Right kidney (tissue), 1 donor: ENCODE results near the gene LSM5.
"Not testable (repeated sequence)": the region's sequence is repeated elsewhere in the genome, so short reads cannot be mapped to it uniquely, and the experiment has no call there.

ENCODE experiments used
- DNase-seq: peaks from one replicate; pipeline ENCODE4 v3.0.0-alpha.2; 2016

Gene LSM5

DNA sequence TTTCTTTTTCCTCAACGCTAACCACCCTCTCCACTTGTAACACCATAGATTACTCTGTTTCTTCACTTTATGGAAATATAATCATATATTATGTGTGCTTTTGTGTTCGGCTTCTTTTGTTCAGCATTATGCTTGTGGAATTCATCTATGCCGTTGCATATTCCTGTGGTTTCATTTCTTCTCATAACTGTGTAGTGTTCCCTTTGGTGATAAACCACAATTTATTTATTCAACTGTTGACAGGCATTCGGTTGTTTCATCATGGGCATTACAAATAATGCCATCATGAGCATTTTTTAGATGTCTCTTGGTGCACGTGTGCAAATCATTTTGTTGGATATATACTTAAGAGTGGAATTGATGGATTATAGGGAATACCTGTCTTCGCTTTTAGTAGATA lies 17.2 kb upstream of the LSM5 start:
- DNase-seq: no peak

DNA sequence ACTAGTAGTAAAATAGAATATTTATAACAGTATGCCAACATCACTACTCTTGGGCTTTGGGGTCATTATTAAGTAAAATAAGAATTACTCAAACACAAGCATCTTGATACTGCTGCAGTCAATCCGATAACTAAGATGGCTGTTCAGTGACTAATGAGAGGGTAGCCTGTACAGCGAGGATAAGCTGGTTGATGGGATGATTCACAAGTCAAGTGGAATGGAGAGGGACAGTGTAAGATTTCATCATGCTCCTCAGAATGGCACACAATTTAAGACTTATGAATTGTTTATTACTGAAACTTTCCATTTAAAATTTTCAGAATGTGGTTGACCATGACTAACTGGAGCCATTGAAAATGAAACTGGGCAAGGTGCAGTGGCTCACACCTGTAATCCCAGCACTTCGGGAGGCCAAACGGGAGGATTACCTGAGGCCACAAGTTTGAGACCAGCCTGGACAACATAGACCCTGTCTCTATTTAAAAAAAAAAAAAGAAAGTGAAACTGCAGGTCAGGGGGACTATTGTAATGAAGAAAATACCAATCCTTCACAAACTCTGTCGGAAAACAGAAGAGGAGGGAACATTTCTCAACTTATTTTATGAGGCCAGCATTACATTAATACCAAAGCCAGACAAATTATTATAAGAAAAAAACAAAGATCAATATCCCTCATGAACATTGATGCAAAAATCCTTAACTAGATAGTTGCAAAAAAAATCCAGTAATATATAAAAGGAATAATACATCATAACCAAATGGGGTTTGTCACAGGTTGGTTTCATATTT lies 16.3 kb upstream of the LSM5 start:
- DNase-seq: no peak

- no peak for DNase-seq
Measured at GRCh38 chr7:32502728-32503127, 12.5 kb upstream of the LSM5 start.

DNA sequence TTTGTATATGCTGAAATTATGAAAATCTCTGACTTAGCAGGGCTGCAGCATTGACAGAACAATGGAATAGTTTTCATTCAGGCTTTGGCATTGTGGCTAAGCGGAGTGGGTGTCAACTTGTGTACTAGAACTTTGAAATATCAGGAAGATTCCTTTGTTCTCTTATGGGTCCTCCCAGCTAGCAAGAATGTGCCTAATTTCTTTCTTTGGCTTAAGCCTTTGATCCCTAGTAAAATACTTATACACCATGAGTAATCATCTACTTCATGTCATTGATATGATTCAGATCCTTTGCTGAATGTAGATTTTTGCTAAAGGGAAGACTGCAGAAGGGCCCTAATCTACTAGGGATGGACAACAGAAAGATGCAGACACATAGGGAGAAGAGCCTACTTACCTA lies 11.3 kb upstream of the LSM5 start:
- DNase-seq: no peak

DNA sequence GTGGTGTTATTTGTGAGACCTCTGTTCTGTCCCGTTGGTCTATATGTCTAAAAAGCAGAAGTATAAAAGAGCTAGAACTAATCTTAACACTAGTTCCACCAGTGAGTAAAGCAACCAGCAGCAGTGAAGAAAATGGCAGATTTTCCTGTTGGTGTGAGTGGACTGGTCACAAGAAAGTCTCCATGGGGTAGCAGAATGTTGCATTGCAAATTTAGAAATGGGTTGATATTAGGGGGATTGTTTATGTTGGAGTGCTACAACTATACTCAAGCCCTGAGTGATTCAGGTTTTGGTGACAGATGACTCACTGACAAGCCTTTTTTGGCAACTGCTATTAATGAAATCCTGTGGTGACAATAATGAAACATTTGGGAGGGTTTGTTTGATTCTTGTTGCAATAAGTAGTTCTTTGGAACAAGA lies 10.8 kb upstream of the LSM5 start:
- DNase-seq: no peak

DNA sequence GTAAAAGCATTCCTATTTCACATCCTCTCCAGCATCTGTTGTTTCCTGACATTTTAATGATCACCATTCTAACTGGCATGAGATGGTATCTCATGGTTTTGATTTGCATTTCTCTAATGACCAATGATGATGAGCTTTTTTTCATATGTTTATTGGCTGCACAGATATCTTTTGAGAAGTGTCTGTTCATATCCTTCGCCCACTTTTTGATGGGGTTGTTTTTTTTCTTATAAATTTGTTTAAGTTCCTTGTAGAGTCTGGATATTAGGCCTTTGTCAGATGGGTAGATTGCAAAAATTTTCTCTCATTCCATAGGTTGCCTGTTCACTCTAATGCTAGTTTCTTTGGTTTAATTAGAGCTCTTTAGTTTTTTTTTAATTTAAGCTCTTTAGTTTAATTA lies 10.0 kb upstream of the LSM5 start:
- not testable (repeated sequence) for DNase-seq

DNA sequence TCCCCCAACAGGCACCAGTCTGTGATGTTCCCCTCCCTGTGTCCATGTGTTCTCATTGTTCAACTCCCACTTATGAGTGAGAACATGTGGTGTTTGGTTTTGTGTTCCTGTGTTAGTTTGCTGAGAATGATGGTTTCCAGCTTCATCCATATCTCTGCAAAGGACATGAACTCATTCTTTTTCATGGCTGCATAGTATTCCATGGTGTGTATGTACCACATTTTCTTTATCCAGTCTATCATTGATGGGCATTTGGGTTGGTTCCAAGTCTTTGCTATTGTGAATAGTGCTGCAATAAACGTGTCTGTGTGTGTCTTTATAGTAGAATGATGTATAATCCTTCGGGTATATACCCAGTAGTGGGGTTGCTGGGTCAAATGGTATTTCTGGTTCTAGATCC lies 9.6 kb upstream of the LSM5 start:
- not testable (repeated sequence) for DNase-seq

GRCh38 chr7:32496052-32496813 lies 6.1 kb upstream of the LSM5 start:
- peak; percentile 67 for DNase-seq

DNA sequence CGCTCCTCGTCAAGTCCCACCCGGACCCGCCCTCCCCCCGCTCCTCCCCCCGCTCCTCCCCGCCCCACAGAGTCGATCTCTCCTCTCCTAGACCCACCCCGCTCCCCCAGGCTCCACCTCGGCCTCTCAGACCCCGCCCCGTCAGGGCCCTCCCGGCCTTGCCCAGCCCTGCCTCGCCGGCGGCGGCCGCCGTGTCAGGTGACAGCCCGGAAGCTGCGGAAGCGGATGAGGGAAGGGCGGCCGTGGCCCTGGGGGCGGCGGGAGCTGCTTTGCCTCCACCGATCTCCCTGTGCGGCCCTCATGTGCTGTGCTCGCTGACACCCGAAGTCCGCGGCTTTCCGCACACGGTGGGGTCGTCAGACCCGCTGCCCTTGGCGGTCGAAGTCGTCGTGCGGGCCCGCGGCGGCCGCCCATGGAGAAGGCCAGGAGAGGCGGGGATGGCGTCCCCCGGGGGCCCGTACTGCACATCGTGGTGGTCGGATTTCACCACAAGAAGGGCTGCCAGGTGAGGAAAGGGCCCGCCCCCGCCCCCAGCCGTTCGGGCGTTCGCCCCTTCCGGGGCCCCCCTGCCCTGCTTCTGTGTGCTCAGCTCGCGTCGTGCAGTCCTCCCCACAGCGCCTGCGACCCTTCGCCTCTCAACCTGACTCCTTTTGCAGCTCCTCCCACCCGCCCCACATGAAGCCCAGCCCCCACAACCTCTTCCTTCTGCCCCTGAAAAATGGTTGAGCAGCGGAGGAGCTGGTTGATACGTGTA lies 5.3 kb upstream of the LSM5 start, which contains the start of gene AVL9:
Gene AVL9 (plus strand): TSS at position 192 of the 754 bp plus-strand sequence. CDS start 221 bp downstream, at position 413.
- DNase-seq: peak; percentile 94

- peak; percentile 85 for DNase-seq
Measured at GRCh38 chr7:32494946-32495297, 4.7 kb upstream of the LSM5 start.

GRCh38 chr7:32489788-32490126 lies 423 bp downstream of the LSM5 start:
- no peak for DNase-seq

GRCh38 chr7:32481921-32482320 lies 8.3 kb downstream of the LSM5 start:
- DNase-seq: no peak

DNA sequence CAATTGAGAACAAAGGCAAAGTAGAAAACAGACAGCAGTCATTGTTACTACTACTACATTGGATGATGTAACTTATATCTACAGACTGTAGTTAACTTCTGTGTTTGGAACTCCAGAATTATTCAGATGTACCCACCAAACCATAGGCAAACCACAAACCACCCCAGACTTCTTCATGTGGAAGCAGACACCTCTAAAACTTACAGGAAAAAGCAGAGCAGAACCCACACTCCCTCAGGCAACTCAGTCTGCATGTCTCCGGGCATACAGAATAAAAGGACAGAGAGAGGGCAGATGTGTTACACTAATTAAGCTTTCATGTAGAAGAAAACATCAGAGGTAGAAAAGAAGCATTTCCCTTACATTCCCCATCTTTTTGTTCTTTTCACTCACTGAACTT lies 9.0 kb downstream of the LSM5 start:
- DNase-seq: no peak

DNA sequence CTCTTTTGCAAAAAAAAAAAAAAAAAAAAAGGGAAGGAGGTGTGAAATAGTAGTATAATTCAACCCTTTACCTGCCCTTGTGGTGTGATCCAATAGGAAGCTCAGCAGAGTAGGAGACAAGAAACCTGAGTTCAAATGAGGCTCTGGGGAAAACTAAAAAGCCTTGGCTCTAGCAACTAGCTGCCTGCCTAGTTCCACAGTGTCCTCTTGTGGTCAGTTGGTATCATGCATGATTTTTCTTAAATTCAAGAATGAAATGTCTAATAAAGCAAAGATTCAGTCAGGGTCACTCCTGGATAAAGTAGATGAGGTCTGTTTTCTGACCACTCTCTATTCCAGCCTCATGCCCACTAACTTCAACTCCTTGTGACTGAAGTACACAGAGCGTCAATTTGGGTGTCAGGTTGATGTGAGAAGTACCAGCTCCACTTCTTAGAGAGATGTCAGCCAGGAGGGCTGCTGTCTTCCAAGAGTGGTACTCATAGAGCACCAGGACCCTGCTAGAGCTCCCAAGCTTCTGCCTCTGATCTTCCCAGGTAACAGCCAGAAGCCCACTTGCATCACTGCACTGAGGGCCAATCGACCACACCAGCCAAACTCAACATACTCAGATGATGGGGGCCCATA lies 10.5 kb downstream of the LSM5 start:
- DNase-seq: no peak

GRCh38 chr7:32477649-32477980 lies 12.6 kb downstream of the LSM5 start:
- DNase-seq: no peak

- DNase-seq: no peak
Measured at GRCh38 chr7:32476816-32477648, 13.1 kb downstream of the LSM5 start.

DNA sequence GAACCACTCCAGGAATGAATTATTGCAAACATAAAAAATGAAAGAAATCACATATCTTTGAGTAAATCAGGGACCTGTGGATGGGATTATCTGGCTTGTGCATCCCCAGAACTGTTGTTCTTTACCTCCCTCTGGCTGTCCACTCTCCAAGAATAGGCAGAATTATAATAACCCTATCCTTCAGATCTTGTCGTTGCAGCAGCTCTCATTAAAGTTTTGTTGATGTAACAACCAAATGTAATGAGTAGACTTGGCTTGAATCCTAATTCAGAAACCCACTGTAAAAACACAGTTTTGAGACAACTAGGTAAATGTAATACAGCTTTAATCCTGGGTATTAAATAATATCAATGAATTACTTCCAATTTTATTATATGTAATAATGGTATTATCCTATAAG lies 16.2 kb downstream of the LSM5 start:
- DNase-seq: no peak

- DNase-seq: no peak
Measured at GRCh38 chr7:32472015-32472414, 18.2 kb downstream of the LSM5 start.

DNA sequence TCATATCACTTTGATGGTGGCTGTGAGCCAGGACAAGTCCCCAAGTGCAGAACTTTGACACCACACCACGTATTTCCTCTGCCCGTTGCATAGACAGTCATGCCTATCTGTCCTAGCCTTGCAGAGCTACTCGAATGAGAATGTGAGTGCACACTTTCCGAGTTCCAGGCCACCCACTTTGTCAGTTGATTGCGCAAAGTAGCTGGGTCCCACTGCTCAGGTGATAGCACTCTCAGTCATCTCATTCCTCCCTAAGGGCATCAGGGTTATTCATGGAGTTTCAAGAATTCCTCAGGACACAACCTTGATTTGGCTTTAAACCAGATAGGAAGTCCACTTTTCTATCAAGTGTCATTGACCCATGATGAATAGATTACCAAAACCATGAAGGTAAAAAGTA lies 19.3 kb downstream of the LSM5 start:
- no peak for DNase-seq

DNA sequence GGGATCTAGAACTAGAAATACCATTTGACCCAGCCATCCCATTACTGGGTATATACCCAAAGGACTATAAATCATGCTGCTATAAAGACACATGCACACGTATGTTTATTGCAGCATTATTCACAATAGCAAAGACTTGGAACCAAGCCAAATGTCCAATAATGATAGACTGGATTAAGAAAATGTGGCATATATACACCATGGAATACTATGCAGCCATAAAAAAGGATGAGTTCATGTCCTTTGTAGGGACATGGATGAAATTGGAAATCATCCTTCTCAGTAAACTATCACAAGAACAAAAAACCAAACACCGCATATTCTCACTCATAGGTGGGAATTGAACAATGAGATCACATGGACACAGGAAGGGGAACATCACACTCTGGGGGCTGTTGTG lies 20.2 kb downstream of the LSM5 start:
- not testable (repeated sequence) for DNase-seq

DNA sequence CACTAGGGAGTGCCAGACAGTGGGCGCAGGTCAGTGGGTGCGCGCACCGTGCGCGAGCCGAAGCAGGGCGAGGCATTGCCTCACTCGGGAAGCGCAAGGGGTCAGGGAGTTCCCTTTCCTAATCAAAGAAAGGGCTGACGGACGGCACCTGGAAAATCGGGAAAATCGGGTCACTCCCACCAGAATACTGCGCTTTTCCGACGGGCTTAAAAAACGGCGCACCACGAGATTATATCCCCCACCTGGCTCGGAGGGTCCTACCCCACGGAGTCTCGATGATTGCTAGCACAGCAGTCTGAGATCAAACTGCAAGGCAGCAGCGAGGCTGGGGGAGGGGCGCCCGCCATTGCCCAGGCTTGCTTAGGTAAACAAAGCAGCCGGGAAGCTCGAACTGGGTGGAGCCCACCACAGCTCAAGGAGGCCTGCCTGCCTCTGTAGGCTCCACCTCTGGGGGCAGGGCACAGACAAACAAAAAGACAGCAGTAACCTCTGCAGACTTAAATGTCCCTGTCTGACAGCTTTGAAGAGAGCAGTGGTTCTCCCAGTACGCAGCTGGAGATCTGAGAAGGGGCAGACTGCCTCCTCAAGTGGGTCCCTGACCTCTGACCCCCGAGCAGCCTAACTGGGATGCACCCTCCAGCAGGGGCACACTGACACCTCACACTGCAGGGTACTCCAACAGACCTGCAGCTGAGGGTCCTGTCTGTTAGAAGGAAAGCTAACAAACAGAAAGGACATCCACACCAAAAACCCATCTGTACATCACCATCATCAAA lies 25.4 kb downstream of the LSM5 start:
- not testable (repeated sequence) for DNase-seq
